ENCODE data around the gene HDAC11. TPM values are rescaled to one million over a fixed set of nuclear protein-coding genes. Genes with fewer than 3 reads are reported as not detected.

Gene HDAC11
- total and polyA plus RNA-seq, 8 donors = 14.0 to 22.0 (median 20.8) TPM

DNA sequence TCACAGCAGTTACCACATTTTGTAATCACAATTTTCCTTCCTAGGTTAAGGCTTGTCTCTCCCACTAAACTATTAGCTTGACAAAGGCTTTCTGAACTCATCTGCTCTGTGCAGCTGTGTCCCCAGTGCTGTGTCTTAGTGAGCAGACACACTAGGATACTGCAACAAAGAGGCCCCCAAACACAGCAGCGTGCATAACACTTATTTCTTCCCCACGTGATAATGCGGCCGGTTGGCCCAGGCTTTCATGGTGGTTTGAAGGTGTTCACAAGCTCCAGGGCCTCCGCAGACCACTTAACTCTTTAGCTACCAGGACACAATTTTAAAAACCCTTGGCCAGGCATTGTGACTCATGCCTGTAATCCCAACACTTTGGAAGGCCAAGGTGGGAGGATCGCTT, 2.2 kb upstream of the HDAC11 start:
- H3K9me3 ChIP-seq = no peaks in the 10 kb centered on the region
- no peak overlapping the region for H3K27ac ChIP-seq
- TF ChIP-seq, protein P1, sequence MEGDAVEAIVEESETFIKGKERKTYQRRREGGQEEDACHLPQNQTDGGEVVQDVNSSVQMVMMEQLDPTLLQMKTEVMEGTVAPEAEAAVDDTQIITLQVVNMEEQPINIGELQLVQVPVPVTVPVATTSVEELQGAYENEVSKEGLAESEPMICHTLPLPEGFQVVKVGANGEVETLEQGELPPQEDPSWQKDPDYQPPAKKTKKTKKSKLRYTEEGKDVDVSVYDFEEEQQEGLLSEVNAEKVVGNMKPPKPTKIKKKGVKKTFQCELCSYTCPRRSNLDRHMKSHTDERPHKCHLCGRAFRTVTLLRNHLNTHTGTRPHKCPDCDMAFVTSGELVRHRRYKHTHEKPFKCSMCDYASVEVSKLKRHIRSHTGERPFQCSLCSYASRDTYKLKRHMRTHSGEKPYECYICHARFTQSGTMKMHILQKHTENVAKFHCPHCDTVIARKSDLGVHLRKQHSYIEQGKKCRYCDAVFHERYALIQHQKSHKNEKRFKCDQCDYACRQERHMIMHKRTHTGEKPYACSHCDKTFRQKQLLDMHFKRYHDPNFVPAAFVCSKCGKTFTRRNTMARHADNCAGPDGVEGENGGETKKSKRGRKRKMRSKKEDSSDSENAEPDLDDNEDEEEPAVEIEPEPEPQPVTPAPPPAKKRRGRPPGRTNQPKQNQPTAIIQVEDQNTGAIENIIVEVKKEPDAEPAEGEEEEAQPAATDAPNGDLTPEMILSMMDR (IDR thresholded peaks at IDR 0.05) = no peak
- no peak for ATAC-seq
- no peak for DNase-seq
- H3K27me3 ChIP-seq = peaks cover 0 to 16% of the 10 kb centered on the region in 2 donors
- no peak overlapping the region for H3K4me3 ChIP-seq
- intact Hi-C loops (cut with DNase I) = no loop called here
- H3K4me1 ChIP-seq = peaks cover 5 to 20% of the 10 kb centered on the region in 2 donors
- no peaks in the 10 kb centered on the region for H3K36me3 ChIP-seq

DNA sequence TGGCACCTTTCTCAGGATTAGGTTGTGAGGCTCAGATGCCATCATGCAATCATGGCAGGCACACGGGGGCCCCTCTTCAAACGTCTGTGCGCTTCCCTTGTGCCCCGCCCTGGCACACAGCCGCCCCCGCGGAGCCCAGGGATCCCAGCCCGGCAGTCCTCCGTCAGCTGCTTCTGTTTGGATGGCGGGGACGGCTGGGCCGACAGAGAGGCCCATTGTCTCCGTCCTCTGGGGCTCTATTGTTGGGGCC, 849 bp upstream of the HDAC11 start:
- ATAC-seq (peak; percentile 46), DNase-seq (peak in 2 of 4 donors; percentile 49 to 87)
- TF ChIP-seq, protein P1 (IDR thresholded peaks at IDR 0.05) = no peak
- Histone ChIP-seq H3K9me3 (no peaks in the 10 kb centered on the region), H3K36me3 (no peaks in the 10 kb centered on the region), H3K27ac (peak overlapping the region; percentile 80 to 87), H3K27me3 (peaks cover 0 to 7% of the 10 kb centered on the region in 2 donors), H3K4me3 (peak overlapping the region; percentile 52 to 85), H3K4me1 (peaks cover 5 to 20% of the 10 kb centered on the region in 2 donors)
- intact Hi-C loops (cut with DNase I) = no loop called here

DNA sequence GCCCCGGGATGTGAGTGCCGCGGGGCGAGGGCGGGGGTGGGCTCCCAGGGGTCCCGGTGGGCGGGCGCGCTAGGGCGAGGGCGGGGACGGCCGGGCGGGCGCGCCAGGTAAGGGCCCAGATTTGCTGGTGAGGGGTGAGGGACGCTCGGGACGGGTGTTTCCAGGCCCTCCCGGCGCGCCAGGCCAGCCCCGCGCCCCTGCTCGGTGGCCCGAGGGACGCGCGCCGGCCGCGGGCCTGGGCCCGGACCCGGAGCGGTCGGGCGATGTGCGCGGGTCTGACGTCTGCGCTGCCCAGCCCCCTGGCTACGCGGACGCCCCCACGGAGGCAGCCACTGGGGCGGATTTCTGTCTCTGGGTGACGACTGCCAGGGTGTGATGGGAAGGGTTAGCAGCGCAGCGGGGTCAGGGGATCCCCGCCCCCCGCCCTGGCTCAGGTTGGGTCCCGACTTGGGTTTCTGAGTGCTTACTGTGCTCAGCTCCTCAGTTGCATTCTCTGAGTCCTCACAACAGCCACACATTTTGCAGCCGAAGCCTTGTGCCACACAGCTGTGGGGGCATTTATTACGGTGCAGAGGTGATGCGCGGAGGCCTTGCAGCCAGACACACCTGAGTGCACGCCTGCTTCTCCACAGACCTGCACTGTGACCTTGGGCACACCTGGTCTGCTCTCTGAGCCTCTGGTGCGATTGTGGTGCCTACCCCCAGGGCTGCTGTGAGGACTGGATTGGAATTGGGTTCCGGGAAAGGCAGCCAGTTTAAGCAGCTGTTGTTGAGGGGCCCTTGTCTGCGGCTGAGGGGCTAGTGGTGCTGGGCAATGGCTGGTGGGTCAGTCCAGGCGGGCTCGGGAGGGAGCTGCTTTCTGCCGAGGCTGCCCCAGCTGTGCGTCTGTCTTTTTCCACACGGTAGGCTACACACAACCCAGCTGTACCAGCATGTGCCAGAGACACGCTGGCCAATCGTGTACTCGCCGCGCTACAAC, 523 bp downstream of the HDAC11 start:
- peak overlapping the region; percentile 60 to 85 for H3K4me3 ChIP-seq
- DNase-seq (peak in 2 of 4 donors; percentile 49 to 51), ATAC-seq (peak; percentile 2)
- H3K36me3 ChIP-seq = no peaks in the 10 kb centered on the region
- H3K27ac ChIP-seq = peak overlapping the region; percentile 33 to 80
- intact Hi-C loops (cut with DNase I) = no loop called here
- peaks cover 15 to 33% of the 10 kb centered on the region in 2 donors for H3K4me1 ChIP-seq
- no peaks in the 10 kb centered on the region for H3K9me3 ChIP-seq
- H3K27me3 ChIP-seq = no peaks in the 10 kb centered on the region
- TF ChIP-seq, protein P1 (IDR thresholded peaks at IDR 0.05) = no peak

DNA sequence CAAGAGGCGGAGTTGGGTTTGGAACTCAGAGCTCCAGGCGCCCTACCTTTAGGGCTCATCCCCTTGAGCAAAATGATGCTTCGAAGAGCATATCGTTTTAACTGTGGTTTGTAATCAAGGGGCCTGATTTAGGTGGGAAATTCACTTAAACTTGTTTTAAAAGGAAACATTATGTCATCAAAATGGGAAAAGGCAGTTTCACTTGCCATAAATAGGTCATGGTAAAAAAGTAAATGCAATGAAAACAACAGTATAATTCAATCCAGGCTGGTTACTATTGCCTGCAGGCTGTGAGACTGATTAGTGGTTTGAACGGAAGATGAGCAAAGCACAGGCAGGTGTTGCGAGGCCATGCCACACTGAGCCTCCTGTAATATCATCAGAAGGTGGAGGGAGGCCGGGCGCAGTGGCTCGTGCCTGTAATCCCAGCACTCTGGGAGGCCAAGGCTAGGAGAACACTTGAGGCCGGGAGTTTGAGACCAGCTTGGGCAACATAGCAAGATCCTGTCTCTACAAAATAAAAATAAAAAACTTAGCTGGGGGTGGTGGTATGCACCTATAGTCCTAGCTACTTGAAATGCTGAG, 2.1 kb downstream of the HDAC11 start:
- DNase-seq (peak in 1 of 4 donors; percentile 4), ATAC-seq (no peak)
- Histone ChIP-seq H3K4me3 (no peak overlapping the region), H3K4me1 (peaks cover 15 to 41% of the 10 kb centered on the region in 2 donors), H3K27me3 (no peaks in the 10 kb centered on the region), H3K9me3 (no peaks in the 10 kb centered on the region), H3K36me3 (no peaks in the 10 kb centered on the region), H3K27ac (no peak overlapping the region)
- intact Hi-C loops (cut with DNase I) = no loop called here
- TF ChIP-seq, protein P1 (IDR thresholded peaks at IDR 0.05) = no peak

DNA sequence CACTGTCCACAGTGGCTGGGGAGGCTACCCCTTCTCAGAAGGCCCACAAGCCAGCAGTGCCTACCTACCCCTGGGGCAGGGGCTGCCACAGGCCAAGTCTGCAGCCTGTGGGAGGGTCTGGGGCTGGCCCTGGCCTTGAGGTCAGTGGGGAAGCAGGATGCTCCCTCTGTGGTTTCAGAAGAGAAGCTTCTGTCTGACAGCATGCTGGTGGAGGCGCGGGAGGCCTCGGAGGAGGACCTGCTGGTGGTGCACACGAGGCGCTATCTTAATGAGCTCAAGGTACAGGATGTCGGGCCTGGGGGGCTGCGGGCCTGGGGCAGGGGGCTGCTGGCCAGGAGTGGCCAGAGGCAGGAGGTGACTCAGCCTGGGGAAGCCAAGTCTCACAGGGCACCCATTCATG, 3.2 kb downstream of the HDAC11 start:
- peaks cover 15 to 41% of the 10 kb centered on the region in 2 donors for H3K4me1 ChIP-seq
- H3K36me3 ChIP-seq = no peaks in the 10 kb centered on the region
- H3K9me3 ChIP-seq = no peaks in the 10 kb centered on the region
- no peak for ATAC-seq
- DNase-seq = peak in 1 of 4 donors; percentile 29
- H3K27me3 ChIP-seq = no peaks in the 10 kb centered on the region
- no peak overlapping the region for H3K4me3 ChIP-seq
- no peak overlapping the region for H3K27ac ChIP-seq
- intact Hi-C loops (cut with DNase I) = no loop called here
- TF ChIP-seq, protein P1 (IDR thresholded peaks at IDR 0.05) = no peak
